Hematopoietic multipotent progenitor cell treated with erythropoietin and hydrocortisone succinate and interleukin-3 and kit ligand, for 8 days (in vitro differentiated cells): ENCODE data around the gene C14orf180.

Experiments used
- DNase-seq: peaks from one replicate; pipeline ENCODE4 v3.0.0-alpha.2; 2015

Gene C14orf180

DNA sequence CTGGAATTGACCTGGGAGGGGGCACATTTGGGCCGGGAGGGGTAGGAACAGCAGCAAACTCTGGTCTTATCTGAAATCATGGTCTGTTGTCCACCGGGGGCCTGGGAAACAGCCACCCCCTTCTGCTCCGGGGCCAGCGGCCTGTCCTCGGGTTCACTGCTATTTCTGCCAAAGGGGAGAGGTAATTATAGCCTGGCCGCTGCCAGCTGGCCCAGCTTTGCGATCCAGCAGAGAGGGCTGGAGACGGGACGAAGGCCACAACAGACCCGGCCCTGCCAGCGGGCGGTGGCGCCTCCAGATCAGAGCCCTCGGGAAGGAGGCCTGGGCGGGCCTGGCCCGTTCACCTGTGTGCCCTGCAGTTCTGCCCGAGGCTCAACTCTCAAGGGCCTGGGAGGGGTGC, at the start of gene C14orf180:
Gene C14orf180, plus strand, starts transcription at position 258 of the 400 bp plus-strand sequence. CDS start 6,667 bp downstream, outside the sequence.
- no peak for DNase-seq

DNA sequence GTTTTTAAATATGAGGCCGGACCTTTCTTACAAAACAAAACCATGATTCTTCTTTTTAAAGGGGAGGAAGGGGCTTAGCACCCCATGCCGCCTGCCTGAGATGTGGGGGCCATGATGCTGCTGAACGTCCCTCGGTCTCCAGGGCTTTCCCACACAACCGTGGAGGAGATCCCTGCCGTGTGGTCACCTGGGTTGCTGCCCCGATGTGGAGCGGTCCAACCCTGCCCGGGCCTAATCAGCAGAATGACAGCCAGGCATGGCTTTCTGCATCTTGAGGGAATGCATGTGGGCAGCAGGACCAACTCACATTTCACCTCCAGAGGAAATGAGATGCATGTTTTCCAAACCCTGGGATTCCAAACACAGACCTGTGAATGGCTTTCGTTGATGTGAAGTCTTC, 48.9 kb upstream of the C14orf180 start:
- no peak for DNase-seq

DNA sequence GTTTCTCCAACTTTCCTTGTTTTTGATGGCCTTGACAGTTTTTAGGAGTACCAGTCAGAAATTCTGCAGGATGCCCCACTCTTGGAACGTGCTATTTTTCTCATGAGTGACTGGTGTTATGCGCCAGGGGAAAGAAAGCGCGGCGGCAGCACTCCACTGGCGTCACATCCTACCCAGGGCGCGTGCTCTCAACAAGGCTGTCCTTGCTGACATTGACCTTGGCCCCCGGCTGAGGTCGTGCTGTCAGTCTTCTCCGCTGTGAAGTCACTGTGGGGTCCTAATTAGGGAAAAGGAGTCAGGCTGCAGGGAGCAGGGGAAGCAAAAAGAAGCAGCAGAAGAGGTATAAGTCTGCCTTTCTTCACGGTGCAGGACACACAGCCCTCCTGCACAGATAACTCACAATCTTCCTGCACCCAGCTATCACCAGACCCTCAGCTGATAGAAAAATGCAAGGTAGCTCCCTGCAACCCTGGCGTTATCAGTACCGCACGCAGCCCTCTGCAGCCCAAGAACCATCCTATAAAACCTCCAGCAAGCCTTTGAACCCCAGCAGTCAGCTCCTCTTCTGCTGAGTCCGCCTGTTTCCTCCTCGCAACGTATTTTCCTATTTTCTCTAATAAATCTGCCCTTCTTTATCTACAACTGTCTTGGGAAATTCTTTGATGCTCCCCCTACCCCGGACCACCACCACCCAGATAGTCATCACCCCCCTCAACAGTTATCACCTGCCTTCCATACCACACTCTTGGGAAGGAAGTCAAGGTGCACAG, 48.0 kb upstream of the C14orf180 start:
- DNase-seq: no peak

DNA sequence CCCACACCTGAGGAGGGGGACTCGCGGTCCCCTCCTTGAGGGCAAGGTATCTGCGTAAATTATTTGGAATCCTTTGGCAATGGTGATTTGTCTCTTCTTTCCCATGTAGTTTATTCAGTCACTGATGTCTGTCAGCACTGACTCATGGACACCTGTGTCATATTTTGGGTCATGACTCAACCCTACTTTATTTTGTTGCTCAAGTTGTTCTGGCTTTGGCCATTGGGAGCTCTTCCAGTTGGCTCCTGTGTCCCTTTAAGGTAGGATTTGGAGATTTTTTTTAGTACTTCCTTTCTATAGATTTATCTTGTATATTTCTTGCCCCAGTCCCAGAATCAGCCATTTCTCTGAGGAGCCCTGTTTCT, 47.4 kb upstream of the C14orf180 start:
- no peak for DNase-seq

DNA sequence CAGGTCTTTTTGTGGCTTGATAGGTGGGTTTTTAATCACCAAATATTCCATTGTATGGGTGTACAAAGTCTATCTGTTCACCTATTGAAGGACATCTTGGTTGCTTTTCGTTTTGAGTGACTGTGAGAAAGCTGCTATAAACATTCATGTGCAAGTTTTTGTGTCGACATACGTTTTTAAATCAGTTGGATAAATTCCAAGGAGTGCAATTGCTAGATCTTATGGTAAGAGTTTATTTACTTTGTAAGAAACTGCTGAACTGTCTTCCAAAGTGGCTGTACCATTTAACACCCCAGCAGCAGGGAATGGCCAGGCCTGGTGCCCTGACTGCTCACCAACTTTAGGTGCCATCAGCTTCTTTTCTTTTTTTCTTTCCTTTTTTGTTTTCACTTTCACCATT, 45.5 kb upstream of the C14orf180 start:
- no peak for DNase-seq

DNA sequence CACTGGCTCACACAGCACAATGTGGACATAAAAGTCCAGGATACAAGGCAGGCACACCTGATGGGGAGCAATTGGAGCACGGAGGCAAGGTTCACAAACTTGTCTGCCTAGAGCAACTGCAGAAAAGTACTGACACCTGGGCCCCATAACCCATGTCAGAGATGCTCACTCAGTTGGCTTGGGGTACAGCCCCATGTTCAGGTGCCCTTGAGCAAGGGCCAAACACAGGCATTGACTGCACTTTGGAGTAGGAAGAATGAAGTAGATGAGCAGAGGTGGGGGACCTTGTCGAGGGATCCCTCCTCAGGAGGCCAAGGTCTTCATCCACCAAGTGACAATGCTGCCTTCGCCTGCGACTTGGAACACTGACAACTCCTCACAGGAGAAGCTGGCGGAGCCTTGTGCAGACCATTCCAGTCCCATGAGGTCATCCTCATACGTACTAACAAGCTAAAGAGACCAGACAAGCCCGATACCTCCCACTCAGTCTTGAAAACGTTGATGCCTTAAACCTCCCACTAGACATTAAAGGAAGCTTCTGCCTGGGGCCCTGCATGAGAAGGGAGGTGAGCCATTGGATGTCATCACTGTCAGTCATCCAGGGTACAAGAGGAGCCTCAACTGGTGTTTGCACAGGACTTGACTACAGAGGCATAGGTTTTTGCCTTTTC, 42.5 kb upstream of the C14orf180 start:
- no peak for DNase-seq

DNA sequence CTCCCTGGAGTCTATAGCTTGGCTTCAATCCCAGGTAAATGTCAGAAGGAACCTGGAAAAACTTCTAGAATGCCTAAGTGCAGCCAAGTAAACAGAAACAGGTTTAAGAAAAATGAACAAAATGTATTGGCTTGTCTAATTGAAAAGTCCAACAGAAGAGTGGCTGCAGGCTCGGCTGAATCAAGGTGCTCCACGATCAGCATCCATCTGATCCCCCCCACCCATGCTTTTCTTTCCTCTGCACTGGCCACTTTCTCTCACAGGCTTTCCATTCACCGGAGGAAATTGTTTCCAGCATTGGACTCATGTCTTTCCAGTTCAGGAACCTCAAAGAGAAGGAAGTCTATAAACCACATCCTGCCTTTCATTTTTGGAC, 42.0 kb upstream of the C14orf180 start:
- DNase-seq: no peak

DNA sequence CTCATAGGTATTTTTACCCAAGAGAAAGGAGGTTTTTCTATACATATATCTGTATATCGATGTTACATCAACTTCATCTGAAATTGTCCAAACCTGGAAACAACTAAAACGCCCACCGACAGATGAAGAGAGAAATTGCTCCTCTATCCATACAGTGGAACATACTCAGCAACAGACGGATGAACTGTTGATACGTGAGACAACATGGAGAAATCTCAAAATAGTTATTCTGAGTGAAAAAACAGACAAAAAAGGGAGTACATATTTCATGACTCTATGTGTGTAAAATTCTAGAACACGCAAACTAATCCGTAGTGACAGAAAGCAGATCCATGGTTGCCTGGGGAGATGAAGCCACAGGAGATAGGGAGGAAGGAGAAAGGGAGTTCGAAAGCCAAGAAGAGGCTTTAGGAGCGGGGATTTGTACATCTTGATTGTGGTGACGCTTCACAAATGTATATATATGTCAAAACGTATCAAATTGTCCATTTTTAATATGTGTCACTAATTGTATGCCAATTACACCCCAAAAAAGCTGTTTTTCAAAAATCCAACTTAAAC, 37.6 kb upstream of the C14orf180 start:
- DNase-seq: no peak

DNA sequence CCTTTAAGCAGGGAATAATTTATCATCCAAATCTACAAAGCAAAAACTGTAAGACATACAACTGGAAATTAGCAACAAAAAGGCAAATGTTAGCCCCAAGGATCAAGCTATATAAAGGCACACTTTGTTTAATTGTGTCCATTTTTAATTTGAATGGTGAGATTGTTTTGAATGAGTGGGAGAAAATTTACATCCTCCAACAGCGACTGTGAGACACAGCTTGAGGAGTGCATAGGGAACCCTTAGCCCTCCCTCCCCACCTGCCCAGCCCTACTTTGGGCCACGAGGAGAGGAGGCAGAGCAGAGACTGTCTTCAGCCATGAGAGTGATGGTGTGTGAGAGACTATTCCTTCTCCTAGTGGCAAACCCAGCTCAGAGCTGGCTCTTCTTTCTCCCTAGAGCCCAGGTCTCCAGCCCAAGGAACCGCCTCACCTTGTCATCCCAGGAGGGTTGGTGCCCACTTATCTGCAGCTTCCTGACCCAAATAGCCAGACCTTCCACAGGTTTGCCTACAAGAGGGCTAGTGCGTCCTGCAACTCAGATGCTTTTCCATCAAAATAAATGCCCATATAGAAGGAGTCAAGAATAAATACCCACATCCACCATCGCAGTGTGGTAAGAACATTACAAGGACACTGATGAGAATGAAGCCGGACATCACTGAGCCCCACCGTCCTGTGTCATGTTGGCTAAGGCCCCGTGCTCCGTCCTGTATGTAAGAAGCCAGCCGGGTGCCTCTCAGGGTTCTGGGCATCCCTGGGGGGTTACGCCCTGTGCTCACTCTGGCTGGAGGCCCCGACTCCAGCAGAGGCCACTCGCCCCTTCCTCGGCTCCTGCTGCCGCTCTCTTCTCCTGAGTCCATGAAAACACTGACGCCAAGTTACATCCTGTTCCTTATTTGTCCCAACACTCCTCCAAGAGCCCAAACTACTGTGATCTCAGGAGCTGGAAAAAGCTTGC, 36.4 kb upstream of the C14orf180 start:
- no peak for DNase-seq

DNA sequence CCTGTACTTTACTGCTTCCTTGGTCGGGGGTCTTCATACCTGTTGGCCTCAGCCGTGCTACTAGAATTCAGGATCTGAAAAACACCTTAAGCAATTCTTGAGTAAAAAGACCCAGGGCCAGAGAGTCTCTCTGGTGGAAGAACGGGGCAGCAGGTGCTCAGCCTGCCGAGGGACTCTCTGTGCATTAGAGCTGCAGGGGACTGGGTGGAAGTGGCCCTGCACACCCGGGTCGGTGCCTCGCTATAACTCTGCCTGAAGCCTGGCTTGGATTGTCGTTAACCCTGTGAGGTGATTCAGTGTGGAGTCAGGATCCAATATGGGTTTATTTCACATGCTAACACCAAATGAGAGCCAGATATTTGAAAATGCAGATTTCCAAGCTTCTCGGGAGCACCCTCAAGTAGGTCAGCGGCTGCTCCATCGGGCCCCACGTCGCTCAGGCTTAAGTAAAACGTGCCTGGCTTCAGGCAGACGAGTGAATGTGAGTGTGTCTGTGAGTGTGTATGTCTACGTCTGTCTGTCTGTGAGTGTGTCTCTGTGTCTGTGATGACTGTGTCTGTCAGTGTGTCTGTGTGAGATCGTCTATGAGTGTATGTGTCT, 35.1 kb upstream of the C14orf180 start:
- DNase-seq: no peak

DNA sequence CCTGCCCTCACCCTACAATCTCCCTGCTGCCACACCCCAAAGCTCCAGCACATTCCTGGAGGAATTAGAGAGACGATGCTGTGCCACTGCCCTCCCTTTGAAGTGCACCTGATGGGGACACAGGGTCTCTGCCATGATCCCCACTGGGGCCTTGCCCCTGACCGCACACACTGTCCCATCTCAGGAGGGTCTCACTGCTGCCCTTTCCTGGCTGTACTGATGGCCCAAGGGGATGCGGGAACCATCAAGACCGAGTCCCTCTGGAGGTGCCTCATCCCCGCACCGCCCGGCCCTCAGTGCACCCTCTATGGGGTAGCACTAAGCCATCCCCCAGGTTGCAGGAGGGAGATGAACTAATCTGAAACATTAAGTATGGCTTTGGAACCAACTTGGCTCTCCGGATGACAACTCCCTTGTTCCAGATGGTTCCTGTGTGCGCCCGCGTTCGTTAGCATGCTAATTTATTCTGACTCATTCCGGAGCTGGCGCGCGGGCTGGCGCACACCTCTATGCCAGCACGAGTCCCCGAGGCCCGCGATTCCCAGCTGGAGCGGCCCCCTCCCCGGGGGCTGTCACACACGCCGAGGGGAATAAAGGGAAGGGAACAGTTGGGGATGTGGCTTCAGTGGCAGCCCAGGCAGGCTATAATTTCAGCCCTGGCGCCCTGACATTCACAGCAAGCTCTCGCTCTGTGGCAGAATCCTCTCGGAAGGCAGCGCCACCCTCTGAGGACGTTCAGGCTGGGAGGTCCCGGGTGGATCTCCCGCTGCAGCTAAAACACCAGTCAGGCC, 34.2 kb upstream of the C14orf180 start:
- DNase-seq: no peak

DNA sequence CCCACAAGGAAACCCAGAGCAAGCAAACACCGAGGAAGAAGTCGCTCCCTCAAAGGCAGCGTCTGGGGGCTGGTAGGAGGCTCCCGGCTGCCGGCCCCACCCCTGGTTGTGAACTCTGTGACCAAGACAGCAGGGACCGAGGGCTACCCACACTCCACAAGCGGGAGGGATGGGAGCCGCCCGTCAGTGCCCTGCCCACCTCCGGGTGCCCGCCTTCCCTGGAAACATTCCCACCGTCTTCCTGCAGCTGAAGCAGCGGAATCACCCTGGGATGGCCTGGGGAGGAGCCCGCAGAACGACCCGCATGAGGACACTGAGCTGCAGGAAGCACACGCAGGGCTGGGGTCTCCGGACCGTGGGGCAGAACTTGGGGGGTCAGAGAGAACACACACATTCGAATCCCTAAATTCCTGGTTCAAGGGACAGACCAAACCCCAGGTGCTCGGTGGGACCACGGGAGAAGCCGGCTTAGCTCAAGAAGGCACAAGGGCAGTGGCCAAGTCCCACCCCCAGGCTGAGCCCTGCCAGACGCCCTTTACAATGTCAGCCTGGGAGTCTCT, 33.5 kb upstream of the C14orf180 start:
- DNase-seq: no peak

DNA sequence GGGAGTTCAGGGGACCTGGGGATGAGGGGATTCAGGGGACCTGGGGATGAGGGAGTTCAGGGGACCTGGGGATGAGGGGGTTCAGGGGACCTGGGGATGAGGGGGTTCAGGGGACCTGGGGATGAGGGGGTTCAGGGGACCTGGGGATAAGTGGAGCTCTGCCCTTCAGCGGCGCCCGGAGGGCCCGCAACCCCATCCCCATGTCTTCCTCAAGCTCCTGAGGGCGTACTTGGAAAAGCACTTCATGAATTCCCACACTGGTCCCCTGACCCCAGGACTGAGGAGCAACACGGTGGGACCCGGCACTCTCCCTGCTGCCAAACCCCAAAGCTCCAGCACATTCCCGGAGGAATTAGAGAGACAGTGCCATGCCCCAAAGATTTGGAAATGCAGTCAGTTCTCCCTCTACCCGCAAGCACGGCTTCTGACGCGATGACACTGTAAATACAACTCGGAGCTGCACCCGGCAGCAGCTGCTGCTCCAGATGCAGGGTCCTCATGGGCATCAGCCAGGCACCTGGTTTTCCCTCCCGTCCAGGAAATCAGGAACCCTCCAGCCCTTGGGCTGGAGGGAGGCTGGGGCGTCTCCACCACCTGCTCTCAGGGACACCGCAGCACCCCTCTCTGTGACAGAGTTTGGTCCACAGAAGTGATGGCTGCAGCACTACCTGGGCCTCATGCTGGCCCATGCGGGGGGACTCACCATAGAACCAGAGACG, 32.8 kb upstream of the C14orf180 start:
- DNase-seq: no peak

DNA sequence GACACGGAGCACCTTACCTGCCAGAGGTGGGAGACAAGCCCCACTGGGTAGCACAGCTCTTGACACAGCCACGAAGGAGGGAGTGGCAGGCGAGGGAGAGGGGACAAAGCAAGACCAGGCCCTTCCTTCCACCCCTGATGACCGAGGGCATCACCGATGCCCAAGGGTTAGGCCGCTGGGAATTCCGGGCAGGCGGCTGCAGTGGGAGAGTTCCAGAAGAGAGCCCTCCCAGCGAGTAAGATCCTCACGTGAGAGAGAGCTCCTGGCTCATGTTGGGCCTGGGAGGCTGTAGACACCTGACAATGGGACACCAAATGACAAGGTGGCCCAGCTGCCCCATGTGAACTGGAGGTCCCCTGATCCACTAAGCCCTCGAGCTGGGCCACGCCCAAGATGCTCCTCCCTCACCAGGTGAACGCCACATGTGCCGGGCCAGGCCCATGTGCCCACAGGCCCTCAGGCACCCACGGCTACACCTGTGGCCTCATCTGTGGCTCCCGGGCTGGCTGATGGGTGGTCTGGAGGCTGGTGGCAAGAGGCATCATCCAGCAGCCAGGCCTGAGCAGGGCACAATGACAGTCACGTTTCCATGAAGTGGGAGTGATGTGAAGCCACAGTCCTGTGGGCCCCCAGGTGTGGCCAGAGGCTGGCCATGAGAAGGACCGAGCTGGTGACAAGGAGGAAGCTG, 32.1 kb upstream of the C14orf180 start:
- DNase-seq: no peak

DNA sequence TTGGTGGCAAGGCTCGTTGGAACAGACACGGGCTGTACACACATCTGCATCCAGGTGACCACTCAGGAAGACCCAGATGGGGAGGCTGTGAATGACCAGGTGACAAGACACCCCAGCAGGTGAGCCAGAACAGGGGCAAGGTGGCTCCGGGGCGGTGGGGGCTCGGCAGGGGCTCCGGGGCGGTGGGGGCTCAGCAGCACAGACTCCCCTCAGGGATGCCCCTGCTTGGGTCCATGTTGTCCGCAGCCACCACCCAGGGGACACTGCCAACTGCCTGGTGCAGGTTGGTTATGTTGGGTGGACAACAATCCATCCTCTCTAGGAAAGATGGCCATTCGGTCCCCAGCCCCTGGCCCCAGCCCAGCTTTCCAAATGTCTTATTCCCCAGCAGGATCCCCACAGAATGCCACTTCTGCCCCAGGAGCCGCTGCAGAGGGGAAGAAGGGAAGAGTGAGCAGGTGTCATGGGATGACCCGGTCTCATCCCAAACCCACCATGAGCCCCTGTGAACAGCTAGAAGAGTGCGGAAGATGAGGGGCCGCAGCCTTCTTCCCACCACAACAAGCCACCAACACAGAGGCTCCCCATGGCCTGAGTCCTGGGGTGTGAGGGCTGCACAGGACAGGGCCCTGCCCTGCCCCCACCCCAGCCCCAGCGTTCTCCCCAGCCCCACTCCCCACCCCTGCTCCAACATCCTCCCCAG, 31.4 kb upstream of the C14orf180 start:
- no peak for DNase-seq

DNA sequence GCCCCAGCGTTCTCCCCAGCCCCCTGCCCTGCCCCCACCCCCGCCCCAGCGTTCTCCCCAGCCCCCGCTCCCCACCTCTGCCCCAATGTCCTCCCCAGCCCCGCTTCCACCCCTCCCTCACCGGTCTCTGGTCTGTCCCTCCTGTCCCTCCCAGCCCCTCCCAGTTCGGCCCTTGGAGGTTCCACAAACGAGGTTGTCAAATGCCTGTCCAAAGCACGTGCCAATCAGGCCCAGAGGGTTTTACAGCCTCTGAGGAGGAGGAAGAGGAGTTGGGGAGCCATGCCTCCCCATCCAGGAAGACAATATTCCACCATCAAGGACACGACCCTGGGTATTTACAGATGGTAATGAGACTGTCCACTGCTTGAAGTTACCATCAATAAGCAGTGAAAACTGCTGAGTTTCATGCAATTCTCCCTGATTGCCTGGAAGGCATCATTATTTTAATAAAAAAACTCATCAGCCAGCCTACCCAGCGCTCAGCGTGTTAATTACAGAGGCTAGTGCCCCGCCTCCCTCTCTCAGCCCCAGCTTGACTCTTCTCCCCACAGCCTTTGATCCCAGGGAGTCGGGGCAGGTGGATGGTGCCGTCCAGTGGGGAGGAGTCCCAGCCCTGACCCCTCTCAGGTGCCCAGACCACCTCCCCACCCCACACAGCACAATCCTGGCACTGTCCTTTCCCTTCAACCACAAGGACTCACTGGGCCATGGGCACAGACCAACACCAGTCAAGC, 30.6 kb upstream of the C14orf180 start:
- no peak for DNase-seq

DNA sequence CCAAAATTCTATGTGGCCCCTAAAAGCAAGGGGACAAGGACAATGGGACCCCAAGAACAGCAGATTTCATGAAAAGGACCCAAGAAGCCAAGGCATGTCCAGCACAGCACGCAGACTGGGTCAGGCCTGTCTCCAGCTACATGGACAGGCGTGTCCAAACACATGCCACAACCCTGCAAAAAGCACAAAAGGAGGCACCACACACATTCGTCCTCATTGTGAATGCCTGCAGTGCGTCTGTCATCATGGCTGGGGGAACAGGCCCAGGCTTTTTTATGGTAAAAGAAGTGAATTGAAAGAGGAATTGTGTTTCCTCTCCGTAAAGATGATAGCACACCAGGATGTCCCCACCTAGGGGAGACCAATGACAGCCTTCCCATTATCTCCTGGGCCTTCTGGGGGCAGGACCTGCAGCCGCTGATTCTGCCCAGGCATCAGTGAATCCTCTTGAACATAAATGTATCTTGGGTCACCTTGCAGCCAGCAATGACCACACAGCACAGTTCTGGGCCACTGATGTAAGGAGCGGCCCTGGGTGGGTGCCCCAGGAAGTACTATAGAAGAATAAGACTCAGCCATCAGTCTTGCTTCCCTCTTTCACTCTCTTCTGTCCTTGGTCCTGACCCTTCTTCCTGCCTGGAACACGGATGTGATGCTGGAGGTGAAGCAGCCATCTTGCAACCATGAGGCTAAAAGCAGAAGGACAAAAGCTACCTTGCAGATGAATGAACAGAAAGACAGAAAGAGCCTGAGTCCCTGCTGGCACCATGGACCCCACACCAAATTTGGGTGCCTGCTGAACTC, 29.8 kb upstream of the C14orf180 start:
- no peak for DNase-seq

DNA sequence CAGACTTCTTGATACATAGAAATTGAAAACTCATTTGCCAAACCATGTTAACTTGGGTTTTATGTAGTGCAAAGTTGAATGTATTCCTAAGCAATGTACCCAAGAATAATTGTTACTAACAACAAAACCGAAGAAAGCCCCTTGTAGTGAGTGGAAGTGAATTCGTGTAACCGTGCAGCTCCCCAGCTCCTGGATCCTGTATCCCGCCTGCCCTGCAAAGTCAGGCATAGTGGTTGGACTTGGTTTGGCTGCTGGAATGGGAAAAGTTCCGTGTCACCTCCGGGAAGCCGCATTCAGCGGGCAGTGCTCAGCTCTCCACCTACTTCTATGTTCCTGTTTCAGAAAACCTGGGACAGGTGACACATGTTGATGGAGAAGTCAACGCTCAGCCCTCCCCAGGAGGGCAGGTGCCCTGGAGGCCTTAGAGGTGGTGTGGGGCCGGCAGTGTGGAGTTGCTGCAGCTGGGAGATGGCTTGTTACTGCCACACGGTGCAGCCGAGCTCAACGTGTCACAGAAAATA, 29.2 kb upstream of the C14orf180 start:
- no peak for DNase-seq
